ENCODE measurements around the gene EPN1.
"Not testable (repeated sequence)": the region's sequence is repeated elsewhere in the genome, so short reads cannot be mapped to it uniquely, and the experiment has no call there.

The EPN1 gene

DNA sequence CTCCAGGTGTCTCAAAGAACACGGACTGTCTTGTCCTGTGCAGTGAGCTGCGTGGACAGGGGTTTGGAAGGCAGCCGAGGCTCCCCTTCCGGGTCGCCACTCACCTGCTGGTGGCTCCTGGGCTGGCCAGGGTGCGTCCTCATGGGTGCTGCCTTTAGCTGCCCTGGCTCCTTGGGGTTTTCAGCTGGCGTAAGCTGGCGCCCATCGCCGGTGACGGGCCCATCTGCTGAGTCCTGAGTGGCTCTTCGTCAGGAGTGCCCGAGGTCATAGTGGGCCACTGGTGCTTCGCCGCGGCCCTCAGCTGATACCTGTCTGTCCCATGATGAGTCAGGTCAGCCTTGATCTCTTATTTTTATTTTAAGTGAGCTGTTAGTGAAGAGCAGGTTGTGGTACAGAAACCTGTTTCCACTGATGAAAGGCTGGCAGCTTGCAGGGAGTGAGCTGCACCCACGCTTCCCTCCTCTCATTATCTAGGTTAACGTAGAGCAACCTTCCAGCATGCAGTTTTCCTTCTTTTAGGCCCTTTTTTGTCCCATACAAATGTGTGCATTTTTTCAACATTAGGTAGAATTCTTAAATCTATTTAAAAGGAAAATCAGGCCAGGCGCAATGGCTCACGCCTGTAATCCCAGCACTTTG, 18.4 kb downstream of the EPN1 start:
- DNase-seq (ENCODE audit: low spot score) = no peak

DNA sequence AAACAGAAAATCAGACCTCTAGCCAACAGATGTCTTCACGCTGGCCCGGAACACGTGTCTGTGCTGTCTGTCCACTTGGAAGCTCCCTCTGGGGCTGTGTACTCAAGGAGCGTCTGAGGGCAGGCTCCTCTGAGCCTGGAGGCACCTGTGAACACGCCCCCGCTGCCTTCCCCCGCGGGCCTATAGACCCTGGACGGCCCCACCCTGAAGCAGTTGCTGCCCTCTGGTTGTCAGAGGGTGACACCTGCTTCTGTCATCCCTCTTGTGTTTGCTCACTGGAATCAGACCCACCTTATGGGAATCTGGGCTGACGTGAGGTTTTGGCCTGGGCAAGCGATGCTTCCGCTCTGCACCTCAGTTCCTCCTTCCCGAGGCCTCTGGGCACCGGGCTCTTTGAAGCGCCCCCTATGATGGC, 19.2 kb downstream of the EPN1 start:
- DNase-seq (ENCODE audit: low spot score) = peak; percentile 29

DNA sequence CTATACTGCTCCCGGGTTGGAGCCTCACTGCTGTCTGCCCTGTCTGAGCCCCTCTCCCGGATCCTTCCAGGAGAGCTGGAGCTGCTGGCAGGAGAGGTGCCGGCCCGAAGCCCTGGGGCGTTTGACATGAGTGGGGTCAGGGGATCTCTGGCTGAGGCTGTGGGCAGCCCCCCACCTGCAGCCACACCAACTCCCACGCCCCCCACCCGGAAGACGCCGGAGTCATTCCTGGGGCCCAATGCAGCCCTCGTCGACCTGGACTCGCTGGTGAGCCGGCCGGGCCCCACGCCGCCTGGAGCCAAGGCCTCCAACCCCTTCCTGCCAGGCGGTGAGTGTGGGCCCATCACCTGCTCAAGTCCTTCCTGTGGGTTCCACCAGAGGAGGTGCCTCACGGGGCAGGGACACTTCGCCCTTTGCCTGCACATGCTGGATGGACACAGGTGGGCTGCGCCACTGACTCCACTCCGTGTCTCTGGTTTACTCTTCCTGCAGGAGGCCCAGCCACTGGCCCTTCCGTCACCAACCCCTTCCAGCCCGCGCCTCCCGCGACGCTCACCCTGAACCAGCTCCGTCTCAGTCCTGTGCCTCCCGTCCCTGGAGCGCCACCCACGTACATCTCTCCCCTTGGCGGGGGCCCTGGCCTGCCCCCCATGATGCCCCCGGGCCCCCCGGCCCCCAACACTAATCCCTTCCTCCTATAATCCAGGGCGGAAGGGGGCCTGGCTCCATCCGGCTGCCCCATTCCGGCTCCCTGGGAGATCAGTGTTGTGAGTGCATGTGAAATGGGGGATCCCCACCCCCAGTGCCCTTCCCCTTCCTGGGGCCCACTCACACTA, 19.8 kb downstream of the EPN1 start:
- DNase-seq (ENCODE audit: low spot score) = peak; percentile 27

DNA sequence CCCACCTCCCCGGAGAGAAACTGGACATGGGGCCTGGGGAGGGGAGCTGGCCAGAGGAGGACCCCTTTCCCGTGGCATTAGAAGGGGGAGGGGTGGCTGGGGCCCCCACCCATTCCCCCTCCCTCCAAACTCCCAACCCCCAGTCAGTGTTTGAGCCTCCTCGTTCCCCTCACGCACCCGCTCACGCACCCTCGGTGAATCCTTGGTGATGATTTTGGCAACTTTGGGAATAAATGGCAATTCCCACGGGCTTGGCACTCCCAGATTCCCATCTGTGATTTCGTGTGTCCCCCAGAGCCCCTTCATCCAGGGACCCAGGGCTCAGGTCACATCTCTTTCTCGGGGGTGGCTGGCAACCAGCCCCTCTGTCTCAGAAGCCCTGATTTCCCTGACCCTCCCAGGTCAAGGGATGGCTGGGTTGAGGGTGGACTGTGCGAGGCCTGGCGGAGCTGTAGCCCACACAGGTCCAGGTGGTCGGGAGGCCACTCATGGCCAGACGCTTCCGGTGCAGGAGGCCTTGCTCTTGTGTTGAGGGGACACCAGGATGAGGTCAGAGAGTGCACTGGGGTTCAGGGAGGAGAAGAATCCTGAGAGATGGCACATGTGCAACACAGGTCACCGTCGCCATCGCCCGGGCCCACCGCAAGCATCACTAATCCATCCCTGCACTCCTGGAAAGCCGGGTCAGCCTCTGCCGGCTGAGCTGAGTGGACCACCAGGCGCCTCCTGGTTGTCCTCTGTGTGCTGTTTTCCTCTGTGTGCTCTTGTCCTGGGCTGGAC, 20.7 kb downstream of the EPN1 start:
- DNase-seq (ENCODE audit: low spot score) = no peak

DNA sequence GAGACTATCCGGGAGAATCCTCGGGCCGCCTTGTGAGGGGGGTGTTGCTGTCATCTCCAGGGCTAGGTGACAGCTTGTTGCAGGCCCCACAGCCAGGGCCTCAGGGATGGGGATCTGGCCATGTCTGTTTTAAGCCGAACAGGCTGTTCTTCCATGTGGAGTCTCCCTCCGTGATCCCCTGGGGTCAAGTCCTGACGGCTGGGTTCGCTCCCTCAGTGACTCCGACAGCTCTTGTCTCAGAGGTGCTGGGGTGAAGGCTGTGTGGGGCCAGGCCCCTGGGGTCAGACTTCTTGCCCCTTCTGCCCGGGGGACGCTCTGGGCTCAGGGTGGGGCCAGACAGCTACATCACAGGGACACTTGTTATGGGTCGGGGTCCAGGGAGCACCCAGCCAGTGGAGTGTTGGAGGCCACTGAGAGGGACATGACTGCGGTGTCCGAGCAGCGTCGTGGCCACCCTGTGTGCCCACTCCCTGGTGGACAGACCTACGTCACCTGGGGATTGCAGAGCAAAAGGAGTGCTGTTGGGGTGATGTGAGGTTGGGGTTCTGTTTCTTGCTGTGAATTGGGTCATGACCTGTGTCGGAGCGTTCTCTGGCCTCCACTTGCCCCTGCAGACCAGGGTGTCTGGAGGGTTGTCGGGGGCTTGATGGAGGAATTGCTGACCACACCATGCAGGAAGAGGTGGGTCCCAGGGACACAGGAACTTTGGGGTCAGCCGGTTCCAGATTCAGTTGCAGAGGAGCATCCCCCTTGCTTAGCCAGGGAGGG, 21.5 kb downstream of the EPN1 start:
- DNase-seq (ENCODE audit: low spot score) = no peak

DNA sequence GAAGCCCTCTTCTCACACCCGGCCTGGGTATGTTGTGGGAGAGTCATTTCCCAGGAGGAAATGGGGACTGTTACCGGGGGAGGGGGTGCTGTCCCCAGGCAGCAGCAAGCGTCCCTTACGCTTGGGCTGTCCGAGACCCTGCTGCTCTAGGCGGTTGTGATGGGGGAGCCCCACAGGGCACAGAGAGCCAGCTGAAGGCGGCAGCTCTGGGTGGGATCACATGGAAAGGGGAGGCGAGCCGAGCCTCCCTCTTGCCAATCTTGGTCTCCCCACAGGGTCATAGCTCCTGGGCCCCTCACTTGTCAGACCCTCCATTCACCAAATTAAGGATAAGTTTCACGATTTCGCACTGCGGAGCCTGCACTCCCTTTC, 22.0 kb downstream of the EPN1 start:
- DNase-seq (ENCODE audit: low spot score) = no peak

DNA sequence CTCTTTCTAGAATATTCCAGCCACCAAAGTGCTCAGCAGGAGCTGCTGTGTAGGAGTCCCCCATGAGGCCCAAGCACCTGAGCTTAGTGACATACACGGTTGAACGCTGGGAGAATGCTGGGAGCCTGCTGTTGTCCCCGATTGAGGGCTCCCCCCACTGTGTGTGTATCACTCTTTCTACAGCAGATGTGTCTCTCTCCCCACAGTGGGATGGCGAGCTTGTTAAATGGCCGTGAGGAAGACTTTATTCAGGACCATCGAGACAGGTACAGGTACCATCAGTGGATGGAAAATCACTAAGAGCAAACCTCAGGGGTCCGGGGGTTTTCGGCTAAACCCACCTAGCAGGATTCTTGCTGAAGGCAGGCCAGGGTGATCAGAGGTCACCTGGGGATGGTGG, 22.7 kb downstream of the EPN1 start:
- DNase-seq (ENCODE audit: low spot score) = no peak

DNA sequence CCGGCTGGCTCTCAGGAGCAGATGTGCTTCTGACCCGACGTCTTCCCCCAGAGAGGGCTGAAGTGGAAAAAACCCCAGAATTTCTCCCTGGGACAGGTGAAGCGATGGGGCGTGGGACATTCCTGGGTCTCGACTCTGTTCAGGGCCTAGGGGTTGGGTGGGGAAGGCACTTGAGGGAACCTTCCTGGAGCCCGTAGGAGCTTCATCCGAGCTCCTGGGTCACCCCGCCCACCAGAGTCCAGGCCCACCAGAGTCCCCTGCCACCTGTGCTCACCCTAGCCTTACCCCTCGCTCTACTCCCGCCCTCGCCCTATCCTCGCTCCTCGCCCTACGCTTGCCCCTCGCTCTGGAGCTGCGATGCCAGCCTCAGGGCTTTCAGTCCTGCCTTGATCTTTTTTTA, 23.2 kb downstream of the EPN1 start:
- no peak for DNase-seq (ENCODE audit: low spot score)

DNA sequence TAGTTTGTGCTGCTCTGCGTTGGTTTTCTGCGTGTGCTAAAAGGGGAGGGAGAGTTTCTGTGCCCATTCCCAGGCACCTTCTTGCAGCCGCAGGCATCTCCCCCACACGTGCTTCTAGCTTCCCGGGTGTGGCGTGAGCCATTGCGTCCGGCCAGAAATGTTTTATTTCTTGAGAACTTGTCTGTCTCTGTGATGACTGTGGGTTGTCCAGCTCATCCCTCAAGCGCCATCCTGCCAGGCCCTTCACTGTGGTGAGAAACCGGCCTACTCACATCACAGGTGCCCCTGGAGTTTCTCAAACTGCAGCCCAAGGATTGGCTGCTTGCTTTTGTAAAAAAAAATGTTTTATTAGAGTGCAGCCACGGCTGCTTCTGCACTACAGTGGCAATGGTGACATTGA, 24.2 kb downstream of the EPN1 start:
- DNase-seq (ENCODE audit: low spot score) = no peak

DNA sequence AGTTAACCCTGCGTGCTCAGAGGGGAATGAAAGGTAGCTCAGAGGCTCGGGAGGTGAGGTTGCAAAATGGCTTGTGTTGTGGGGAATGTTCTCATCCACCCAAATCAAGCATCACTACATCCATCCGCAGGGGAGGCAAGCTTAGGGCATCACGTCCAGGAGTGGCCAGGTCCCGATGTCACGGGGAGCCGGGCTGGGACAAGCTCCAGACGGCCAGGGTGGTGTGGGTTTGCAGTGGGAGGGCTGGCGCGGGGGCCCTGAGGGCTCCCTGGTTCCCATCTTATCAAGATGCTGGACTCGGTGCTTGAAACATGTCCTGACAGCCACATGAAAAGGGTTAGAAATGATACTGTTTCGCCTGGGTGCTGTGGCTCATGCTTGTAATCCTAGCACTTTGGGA, 25.8 kb downstream of the EPN1 start:
- DNase-seq (ENCODE audit: low spot score) = no peak

DNA sequence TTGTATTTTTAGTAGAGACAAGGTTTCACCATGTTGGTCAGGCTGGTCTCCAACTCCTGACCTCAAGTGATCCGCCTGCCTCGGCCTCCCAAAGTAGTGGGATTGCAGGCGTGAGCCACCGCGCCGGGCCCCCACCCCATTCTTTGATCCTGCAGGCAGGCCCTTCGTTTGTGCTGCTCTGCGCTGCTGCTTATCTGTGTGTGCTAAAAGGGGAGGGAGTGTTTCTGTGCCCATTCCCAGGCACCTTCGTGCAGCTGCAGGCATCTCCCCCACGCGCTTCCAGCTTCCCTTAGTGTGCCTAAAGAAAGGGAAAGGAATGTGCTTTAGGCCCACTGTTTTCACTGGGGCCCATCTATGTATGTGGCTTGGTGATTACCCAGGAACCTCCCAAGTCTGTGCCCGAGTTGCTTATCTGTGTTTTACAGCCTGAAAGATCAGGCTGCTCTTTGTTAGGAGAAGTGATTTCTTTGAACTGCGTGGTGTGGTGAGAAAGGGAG, 27.2 kb downstream of the EPN1 start:
- no peak for DNase-seq (ENCODE audit: low spot score)

DNA sequence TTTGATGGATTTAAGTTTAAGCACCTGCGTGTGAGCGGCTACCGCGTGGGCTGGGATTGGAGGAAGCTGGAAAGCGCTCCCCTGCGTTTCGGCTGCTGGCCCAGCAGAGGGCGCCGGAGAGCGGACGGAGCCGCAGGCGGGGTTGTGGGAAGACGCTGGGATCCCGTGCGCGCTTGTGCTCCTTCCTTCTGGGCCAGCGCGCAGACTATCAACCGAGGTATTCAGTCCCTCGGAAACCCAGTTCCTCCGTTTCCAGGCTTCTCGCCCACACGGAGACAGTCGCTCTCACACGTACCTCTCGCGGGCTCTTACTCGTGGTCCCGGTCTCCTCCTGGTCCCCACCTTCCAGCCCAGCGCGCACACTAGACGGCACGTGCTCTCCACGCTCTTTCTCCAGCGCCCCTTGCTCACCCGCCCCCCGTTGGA, 28.8 kb downstream of the EPN1 start:
- DNase-seq (ENCODE audit: low spot score) = peak; percentile 88

DNA sequence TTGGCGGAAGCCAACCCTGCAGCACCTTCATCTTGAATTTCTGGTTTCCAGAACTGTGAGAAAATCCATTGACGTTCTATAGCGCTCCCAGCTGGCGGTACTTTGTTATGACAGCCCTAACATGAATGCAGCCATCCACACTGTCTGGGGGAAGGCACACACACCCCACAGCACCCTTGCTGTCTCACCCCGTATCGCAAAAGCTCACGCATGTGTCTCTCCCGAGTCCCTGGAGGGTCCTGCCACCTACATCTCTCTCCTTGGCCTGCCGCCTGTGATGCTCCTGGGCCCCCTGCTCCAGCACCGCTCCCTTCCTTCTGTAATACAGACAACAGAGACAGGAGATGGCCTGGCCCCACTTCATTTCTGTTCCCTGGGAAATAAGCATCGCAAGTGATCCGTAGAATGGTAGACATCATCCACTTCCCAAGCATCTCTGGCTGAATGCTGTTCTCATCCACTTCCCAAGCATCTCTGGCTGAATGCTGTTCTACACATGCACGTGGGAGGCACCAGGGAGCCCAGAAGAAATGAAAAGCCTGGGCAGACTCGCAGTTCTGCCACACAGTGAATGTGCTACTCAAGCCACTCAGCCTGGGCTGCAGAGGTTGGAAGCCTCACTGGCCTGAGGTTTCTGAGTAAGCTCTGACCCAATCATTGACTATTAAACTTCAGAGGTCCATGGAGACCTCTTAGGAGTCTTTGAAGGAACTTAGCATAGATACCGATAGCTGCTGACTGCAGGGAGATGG, 29.6 kb downstream of the EPN1 start:
- DNase-seq (ENCODE audit: low spot score) = no peak

DNA sequence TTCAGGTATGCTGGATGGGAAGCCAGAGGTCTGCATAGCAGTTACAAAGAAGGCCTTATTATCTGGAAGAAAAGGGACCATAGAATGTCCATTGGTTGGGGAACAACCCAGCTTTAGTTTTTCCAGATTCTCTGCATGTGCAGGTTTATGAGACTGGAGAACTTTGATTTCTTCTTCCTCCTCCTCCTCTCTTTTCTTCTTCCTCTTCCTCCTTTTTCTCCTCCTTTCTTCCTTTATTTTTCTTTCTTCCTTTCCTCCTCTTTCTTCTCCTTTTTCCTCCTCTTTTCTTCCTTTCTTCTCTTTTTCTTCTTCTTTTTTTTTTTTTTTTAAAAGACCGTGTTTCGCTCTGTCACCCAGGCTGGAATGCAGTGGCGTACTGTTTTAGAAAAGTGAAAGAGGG, 30.9 kb downstream of the EPN1 start:
- no peak for DNase-seq (ENCODE audit: low spot score)

DNA sequence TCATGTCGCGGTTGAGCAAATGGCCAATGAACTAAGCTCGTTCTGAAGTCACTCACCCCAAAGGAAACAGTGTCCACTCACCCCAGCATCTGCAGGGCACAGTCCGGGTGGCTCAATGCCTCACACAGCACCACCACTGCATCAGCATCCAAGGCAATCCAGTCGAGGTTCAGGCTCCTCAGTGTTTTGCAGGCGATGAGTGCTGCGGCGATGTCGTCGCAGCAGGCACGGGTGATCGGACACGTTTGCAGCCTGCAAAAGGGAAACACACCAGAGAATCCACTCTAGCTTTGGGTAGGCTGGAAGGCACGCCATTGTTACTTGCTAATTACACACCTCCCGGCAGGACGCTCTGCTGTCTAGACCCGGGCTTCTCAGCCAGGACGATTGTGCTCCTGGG, 36.7 kb downstream of the EPN1 start:
- DNase-seq (ENCODE audit: low spot score) = no peak

DNA sequence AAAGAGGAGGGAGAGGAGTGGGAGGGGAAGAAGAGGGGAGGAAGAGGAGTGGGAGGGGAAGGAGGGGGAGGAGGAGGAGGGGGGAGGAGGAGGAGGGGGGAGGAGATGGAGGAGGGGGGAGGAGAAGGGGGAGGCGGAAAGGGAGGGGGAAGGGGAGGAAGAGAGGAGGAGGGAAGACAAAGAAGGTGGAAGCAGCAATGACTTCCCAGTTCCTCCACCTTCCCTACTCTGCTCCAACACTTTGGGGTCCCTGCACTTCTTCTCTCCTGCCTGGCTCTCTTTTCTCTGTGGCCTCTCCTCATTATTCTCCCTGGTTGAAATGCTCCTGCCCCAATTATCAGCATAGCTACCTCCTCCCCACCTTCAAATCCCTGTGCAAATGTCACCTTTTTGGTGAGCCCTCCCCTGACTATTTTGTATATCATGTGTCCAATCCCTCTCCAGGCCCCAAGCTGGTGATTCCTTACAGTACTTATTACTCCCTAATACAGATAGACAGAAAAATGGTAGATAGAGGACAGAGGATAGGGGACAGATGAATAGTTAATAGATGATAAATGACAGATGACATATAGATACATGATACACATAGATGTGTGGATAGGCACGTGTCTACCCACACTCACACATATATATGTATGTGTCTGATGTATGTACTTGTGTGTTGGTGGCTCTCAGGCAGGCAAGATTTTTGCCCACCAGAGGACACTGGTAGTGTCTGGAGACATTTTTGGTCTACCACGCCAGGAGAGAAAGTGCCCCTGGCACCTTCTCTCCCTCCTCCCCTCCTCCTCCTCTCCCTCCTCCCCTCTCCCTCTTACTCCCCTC, 38.0 kb downstream of the EPN1 start:
- no peak for DNase-seq (ENCODE audit: low spot score)

DNA sequence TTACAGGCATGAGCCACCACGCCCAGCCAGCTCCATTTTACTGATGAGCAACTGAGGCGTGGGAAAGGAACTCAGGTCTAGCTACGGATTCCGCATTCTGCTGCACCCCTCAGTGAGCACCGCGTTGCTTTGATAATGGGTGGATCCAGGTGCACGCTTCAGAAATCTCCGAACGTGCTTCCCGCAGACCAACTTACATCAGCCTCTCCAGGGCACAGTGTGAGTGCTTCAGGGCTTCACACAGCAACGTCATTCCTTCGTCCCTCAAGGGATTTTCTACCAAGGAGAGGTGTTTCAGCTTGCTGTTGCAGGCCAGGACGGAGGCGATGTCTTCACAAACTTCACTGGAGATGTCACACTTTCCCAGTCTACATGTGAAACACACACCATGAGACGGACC, 41.5 kb downstream of the EPN1 start:
- DNase-seq (ENCODE audit: low spot score) = no peak

DNA sequence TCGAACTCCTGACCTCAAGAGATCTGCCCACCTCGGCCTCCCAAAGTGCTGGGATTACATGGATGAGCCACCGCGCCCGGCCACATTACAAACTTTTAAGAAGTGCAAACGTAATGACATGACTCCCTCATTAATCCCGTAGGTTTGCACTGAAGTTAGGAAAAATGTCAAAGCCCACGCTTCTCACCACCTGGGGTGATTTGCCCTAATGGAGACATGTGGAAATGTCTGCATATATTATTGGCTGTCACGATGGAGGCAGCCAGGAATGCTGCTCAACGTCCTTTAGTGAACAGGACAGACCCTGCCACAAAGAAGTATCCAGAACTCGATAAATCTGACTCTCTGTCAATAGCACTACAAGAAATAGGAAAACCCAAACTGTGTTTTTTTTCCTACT, 42.2 kb downstream of the EPN1 start:
- no peak for DNase-seq (ENCODE audit: low spot score)

DNA sequence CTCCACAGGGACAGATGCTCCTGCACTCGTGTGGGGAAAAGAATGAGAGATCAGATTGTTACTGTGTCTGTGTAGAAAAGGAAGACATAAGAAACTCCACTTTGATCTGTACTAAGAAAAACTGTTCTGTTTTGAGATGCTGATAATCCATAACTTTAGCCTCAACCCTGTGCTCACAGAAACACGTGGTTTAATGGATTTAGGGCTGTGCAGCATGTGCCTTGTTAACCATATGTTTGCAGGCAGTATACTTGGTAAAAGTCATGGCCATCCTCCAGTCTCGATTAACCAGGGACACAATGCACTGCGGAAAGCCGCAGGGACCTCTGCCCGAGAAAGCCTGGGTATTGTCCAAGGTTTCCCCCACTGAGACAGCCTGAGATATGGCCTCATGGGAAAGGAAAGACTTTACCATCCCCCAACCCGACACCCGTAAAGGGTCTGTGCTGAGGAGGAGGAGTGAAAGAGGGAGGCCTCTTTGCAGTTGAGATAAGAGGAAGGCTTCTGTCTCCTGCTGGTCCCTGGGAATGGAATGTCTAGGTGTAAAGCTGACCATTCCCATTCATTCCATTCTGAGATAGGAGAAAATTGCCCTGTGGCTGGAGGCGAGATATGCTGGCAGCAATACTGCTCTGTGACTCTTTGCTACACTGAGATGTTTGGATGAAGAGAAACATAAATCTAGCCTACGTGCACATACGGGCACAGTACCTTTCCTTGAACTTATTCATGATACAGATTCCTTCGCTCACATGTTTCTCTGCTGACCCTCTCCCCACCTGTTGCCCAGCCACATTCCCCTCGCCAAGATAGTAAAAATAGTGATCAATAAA, 43.1 kb downstream of the EPN1 start:
- not testable (repeated sequence) for DNase-seq (ENCODE audit: low spot score)
